GM19240 (cell line): ENCODE results near the gene NOC4L.
"Not testable (repeated sequence)": the region's sequence is repeated elsewhere in the genome, so short reads cannot be mapped to it uniquely, and the experiment has no call there.

Source experiments
- DNase-seq: peaks from one replicate; pipeline ENCODE4 v3.0.0; 2011; ENCODE audit warnings: low spot score; ENCODE audit not compliant: insufficient read length

Gene NOC4L

DNA sequence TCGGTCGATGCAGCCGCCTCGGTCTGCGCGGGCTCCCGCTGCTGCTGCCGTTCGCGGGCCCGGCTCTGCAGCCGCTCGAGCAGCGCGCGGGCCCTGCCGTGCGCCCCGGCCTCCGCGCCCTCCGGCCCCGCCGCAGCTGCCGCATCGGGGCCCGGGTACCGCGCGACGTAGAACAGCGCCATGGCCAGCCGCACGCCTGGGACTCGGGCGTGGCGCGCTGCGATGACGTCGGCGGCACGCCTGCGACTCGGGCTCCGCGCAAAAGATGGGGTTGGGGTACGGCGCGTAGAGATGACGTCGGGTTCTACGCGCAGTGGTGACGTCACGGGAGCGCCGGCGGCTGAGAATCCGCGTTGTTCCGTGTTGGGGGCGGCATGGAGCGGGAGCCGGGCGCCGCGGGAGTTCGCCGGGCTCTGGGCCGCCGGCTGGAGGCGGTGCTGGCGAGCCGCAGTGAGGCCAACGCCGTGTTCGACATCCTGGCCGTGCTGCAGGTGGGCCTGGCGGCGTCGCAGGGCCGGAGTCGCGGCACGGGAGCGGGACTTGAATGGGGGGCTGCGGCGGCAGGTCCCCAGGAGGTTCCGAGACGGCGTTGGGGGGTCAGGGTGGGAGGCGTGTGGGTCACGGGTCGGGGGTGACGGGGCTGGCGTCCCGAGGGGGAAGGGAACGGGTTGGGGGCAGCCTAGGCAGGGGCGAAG, at the start of gene NOC4L, which contains the start of gene DDX51:
TSS of gene NOC4L (plus strand) at position 343 of the 695 bp plus-strand sequence. CDS start at position 375, 32 bp downstream.
TSS of gene DDX51 (minus strand) at position 205 of the 695 bp plus-strand sequence. CDS start at position 182, 23 bp downstream.
- DNase-seq, result peak; percentile 99

DNA sequence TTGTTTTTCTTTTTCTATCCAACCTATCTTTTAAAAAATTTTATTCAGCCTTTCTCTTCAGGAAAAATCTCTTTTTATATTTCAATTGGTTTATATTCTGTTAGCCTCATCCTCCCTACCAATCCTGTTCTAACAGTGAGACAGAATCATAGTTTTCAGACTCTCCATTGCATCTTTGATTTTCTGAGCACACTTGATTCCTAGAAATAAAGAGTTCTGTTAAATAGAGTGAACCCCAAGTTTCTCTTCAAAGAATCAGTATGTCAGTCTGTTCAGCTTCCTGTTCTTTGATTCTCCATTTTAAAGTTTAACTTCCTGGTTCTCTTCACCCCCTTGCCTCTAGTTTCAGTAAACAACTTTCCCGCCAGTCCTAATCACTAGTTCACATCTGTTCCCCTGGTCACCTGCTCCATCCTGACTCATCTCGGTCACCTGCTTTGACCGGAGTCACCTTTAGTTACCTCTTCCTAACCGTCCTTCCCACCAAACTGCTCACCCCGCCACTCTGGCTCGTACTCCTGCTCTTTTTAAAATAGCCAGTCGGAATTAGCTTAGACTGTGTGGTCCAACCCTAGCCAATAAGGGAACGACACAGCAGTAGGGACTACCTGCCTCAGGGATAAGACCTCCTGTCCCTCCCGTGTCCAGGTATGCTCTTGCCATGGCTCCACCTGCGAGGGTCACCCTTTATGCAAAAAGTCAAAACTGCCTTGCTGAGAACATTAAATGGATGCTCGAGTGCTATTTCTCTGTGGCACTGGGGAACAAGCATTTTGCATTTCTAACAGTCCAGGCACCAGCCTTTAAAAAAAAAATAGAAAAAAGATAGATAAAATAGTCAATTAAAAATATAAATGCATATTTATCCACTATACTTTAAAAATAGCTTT, 48.5 kb upstream of the NOC4L start:
- no peak for DNase-seq

DNA sequence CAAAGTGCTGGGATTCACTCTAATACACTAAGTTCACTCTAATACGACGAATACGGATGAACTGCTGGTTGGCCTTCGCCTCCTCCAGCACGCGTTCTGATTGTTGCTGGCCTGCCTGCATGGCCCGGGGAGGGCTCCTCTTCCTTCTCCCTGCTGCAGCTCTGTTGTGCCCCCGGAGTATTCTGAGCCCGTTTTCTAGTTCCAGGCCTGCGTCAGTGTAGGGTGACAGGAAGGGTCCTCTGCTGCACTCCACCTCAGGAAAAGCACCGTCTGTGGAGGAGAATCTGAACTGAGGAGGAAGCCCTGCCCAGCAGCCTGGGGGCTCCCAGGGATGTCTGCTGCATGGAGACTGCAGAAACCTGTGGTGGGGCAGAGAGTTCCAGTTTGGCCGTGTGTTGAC, 44.5 kb upstream of the NOC4L start:
- no peak for DNase-seq

DNA sequence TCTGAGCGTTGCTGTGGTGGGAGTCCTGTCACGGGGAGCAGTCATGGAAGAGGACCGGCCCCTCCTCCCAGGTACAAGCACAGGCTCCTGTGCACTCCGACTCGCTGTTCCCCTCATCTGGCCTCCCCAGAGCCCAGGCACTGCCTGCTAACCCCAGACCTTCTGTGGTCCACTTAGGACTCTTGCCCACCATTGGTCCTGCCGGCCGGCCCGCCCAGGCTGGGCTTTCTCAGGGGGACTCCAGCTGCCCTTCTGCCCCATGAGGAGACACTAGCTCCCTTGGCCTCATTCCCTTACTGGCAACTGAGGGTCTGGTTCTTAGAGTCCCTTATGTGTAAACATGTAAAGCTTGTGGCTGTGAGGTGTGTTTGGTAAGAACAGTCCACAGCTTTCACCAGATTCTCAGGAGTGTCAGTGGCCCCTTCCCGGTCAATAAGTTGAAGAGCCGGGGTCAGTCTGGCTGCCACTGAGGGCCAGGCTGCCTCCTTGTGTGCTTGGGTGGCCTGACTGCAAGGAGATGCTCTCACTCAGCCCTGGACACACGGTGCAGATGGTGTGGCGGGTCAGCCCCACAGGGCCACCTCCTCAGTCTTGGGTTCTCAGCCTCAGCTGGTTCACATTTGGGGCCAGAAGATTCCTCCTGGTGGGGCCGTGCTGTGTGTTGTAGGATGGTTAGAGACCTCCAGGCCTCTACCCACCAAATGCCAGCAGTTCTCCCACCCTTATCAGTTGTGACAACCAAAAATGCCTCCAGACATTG, 43.8 kb upstream of the NOC4L start:
- no peak for DNase-seq

DNA sequence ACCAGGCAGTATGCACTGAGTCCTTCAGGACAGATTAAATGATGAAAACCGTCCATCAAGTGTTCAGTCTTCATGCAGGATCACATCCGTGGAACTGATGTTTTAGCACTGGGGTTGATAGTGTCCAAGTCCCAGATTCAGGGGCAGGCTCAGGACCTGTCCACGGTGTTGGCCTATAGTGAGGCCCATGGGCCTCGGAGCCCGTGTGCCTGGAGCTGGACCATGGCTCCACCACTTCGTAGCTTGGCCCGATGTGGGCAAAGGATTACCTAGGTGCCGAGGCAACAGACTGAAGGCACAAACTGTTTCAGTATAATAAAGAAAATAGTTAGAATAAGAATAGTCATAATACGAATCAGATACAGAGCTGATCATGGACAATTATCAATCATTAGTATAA, 42.0 kb upstream of the NOC4L start:
- no peak for DNase-seq

DNA sequence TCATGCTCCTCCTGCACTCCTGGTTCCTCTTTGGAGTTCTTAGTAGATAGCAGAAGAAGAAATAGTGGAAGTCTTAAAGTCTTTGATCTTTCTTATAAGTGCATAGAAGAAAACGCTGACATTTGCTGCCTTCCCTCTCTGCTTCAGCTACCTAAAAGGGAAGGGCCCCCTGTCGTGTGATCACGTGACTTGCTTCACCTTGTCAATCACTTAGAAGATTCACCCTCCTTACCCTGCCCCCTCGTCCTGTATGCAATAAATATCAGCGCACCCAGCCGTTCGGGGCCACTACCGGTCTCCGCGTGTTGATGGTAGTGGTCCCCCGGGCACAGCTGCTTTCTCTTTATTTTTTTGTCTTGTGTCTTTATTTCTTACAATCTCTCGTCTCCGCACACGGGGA, 41.2 kb upstream of the NOC4L start:
- DNase-seq, result not testable (repeated sequence)

DNA sequence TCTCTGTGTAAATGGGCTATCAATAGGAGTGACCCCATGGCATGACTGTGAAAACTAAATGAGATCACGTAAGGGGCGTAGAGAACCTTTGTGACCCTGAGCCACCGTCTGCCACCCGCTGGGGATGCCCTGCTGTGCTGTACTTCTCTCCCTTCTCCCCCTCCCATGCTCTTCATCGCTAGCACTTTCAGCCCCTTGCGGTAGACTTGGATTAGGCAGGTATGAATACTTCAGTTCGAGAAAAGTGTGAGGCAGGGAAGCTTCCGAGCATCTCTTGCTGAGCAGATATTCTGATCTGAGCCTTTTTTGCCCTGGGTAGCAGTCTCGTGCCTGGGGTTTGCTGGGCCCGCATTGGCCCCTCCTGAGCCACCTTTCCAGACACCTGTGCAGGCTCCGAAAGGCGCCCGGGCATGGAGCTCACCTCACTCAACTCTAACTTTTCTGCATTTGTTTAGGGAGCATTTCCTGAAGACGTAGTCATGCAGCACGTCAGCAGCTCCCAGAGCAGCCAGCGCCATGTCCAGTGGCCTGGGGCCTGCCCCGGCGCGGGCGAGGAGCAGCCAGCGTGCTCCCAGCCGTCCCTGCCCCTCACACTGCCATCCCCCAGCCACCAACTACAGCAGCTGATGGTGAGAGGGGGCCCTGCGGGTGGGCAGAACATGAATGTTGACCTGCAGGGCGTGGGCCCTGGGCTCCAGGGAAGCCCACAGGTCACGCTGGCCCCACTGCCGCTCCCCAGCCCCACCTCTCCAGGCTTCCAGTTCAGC, 40.5 kb upstream of the NOC4L start:
- no peak for DNase-seq

DNA sequence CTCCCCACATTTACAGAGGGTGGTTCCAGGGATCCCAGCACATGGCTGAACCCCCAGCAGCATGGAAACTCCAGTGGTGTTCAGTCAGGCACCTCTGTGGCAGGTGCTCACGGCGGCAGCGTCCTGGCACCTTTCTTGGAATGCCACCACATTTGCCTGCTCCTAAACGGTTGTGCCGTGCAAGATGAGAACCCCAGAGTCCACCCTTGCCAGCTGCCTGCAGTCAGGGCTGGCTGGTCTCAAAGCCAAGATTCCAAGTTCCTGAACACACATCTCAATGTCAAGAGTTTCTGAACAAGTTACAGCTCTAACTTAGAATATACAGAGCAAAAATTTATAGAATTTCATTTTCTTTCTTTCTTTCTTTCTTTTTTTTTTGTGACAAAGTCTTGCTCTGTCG, 38.8 kb upstream of the NOC4L start:
- DNase-seq, result no peak

DNA sequence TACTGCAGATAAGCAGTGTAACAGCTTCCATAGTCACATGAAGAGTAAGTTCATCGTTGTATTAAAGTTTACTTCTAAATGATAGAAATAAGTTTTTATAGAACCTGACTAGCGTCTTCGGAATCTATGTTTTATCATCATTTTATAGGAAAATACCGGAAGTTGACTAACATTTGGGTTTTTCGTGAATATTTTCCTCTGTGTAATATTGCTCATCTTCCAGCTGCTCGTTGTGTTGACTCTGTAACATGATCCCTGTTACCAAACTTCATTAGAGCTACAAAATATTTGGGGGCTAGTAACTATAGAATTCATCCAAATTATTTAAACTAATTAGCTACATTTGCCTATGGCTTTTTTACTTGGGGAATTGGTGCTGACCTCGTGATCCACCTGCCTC, 37.3 kb upstream of the NOC4L start:
- no peak for DNase-seq

DNA sequence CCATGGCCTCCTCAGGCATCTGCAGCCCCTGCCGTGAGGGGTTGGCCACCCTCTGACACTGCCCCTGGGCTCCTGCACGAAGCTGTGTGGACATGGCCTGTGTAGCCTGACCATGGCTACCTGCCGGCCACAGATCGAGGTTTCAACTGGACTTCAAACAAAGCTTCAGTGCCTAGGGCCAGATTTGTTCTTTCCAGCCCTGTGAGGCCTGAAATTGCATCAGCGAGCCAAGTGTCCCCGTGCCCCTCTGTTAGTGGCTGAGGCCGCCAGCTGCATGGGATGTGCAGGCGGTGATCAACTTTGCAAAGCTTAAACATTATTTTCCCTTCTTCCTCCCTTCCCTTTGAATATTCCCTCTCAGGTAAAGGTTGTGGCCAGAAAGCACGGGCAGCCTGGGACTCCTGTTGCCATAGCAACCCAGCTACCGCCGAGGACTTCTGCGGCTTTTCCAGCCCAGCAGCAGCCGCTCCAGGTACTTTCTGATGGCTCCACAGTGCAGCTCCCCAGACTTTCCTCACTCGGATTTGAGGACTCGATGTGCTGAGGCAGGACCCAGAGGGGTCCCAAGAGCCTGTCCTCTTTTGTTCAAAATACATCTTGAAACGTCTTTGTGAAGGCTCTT, 35.9 kb upstream of the NOC4L start:
- no peak for DNase-seq

DNA sequence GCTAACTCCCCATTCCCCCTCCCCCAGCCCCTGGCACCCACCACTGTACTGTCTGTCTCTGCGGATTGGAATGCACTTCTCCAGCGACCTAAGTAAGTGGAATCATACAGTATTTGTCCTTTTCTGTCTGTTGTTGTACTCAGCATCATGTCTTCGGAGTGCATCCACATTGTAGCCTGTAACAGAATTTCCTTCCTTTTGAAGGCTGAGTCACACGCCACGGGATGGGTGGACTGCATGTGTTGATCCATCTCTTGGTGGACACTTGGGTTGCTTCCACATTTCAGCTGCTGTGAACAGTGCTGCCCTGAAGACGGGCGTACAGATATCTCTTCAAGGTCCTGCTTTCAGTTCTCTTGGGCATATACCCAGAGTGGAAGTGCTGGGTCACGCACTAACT, 34.5 kb upstream of the NOC4L start:
- DNase-seq, result no peak

DNA sequence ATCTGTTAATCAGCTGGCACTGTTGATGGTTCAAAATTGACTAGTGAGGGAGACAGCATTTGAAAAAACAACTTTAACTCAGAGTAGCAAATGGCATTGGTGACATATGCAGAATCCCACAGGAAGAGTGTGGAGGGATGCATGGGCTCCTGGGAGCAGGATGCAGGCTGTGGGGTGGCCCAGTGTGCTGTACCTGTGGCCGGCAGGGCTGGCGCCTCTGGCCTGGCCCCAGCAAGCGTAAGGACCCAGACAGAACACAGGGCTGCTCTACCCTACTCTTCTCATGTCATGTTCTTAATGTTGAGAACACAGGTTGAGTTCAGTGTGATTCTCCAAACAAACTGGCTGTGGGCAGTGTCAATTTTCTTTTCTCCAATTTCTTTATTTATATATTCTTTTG, 33.6 kb upstream of the NOC4L start:
- DNase-seq, result no peak

DNA sequence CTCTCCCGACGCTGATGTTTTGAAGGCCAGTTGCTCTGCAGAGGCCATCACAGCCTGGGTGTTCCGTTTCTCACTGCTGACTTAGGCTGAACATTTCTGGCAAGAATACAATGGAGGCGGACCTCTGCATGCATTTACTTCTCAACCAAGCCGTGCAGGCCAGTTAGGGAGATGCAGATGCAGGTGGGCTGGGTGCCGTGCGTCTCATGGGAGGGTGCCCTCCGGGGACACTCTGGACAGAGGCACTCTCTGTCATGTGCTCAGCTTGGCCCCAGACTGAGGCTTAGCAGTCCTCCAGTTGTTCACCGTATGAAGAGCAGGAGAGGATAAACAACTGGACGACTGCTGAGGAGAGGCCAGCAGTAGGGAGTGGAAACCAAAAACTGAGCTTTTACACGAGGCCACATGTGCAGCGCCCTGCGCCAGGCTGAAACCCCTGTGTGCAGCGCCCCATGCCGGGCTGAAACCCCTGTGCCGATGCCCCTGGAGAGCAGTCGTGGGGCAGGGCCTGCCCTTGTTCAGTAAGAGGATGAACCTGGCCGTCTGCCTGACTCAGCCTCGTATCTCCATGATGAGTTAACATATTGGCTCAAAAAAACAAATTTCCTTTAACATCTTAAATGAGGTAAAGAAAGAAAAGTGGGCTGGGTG, 32.5 kb upstream of the NOC4L start:
- no peak for DNase-seq

DNA sequence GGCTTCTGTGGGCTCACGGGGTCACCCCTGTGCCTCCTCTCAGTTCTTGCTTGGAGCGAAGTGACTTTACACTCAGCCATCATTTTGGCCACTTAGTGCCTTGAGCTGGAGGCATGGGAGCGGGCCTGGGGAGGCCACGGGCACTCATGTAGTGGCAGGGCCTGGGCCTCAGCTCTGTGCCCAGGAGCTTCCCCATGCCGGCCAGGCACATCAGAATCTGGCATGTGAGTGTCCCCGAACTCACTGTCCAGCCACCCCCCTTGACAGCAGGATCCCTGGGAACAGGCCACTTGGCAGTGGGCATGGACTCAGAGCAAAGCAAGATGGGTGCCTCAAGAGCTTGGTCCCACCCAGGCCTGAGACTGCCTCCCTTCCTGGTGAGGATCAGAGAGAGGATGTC, 29.6 kb upstream of the NOC4L start:
- DNase-seq, result no peak

DNA sequence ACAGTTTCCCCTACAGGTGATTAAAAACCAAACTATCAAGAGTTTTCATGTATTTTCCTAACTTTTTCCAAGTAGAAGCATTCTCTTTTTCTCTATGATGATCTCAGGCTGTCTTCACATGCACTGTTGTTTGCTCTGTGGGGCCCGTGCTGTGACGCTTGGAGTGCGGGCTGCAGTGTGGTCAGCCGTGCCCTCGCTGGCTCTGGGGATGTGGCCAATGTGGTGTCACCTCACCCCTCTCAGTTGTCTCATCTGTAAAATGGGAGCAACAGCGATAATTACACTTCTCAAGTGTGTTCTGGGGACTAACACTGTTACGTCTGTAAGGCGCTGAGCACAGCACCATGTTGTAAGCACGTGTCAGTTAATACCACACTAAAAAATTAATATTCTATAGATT, 28.8 kb upstream of the NOC4L start:
- DNase-seq, result no peak

DNA sequence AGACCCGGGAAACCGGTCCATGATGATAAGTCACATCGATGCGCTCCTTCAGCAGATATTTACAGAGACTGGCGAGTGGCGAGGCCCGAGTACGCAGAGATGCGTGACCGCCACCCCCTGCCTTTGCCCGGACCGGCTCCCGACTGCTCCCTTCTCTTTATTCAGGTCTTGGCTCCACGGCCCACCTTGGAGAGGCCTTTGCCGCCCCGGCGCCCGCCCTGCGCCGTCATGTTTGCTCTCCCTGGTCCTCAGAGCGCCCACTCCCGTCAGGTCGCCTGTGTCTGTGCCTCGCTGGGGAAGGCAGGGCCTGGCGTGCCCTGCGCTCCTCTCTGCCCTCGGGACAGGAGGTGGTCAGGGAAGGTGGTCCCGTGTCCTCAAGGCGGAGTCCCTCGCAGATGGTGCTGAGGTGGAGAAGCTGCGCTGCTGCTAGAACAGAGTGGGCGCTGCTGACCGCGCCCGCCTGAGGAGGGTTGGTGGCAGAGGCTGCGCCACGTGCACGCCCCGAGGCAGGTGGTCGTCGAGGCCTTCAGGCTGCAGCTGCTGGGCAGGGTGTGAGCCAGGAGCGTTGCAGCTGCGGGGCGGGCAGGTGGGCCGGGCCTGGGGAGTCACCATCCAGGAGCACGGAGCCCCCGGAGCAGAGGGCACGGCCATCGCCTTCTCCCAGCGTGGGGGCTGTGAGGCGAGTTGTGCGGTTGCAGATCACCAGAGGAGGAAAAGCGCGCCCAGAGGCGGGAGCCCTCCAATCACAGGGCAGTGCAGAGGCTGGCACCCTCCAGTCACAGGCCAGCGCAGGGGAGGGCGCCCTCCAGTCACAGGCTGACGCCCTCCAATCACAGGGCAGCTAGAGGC, 27.3 kb upstream of the NOC4L start:
- no peak for DNase-seq

DNA sequence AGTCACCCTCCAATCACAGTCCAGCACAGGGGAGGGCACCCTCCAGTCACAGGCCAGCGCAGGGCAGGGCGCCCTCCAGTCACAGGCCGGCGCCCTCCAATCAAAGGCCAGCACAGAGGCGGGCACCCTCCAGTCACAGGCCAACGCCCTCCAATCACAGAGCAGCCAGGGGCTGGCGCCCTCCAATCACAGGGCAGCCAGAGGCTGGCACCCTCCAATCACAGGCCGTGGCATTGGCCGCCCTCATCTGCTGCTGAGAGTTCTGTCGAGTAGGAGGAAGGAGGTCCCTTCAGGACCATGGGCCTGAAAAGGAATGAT, 26.7 kb upstream of the NOC4L start:
- no peak for DNase-seq

DNA sequence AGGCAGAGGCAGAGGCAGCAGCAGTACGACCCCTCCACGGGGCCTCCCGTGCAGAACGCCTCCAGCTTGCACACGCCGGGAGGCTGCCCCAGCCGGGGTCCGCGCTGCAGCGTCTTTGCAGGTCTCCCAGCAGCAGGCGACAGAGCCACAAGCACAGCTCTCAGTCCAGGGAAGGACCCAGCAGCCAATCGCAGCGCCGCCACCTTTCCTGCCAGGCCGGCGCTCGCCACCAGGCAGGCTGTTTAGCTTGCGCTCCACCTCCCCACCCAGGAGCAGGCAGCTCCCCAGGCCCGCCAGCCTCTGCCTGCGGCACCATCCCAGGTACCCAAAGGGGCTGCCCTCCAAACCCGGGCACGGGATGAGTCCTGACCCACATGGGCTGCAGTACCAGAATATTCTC, 25.4 kb upstream of the NOC4L start:
- no peak for DNase-seq

DNA sequence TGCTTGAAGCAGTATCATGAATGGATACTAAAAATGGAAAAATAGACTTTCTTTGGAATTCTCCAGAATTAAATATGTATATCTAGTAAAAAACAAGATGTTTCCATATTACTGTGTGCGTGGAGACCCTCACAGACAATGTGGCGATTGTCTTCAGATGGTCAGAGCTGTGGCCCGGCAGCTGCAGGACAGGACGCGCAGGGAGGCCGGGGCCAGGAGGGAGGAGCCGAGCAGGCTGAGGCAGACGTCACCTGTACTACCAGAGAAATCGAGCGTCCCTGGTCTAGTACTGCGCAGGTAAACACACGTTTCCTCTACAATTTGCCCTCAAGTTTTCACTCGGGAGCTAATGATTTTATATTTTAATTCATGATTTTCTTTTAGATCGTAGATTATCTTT, 23.0 kb upstream of the NOC4L start:
- no peak for DNase-seq
